K562 (cell line): ENCODE measurements around the gene KCNJ4. TPM values are rescaled to one million over a fixed set of nuclear protein-coding genes. Genes with fewer than 3 reads are reported as not detected.
A peak's percentile ranks its signal among the peaks of the same experiment; 100 is the strongest.

Source experiments
- CAMTA2 ChIP-seq: fragments of 250-450 bp; sonication (Bioruptor Pico); conservative IDR thresholded peaks from 2 replicates; pipeline ENCODE4 v1.5.1; 2022
- EGR1 ChIP-seq: fragments of 450-650 bp; conservative IDR thresholded peaks from 2 replicates; pipeline ENCODE4 v1.6.1; 2017; ENCODE audit warnings: mild to moderate bottlenecking
- EP400 ChIP-seq: fragments of 450-650 bp; IDR thresholded peaks from 2 replicates; pipeline ENCODE4 v1.6.1; 2017; ENCODE audit warnings: antibody characterized with exemption, mild to moderate bottlenecking, moderate library complexity
- ETV6 ChIP-seq, 3 experiments: fragments of 150-350 bp in 1 of 3; sonication (generic) in 1 of 3; formaldehyde crosslinking in 1 of 3; IDR thresholded peaks; 2 replicates each; pipeline versions ENCODE4 v1.6.1 to v1.8.0; 2014 to 2022; ENCODE audit warnings: borderline replicate concordance in 2 of 3, low read depth in 2 of 3, antibody characterized with exemption in 1 of 3, low read length in 1 of 3, mild to moderate bottlenecking in 1 of 3, missing genetic modification reagents in 1 of 3
- JUN ChIP-seq, 2 experiments: sonication (generic) in 1 of 2; formaldehyde crosslinking in 1 of 2; IDR thresholded peaks; 2 replicates each; pipeline versions ENCODE4 v1.6.1 to v1.8.0; 2012 to 2022; ENCODE audit warnings: borderline replicate concordance in 2 of 2, mild to moderate bottlenecking in 2 of 2, improper control_type of control experiment in 1 of 2, low read depth in 1 of 2, low read length in 1 of 2, missing genetic modification reagents in 1 of 2
- MAX ChIP-seq: sonication (generic); formaldehyde crosslinking; IDR thresholded peaks from 2 replicates; pipeline ENCODE4 v1.9.0; 2022; ENCODE audit warnings: mild to moderate bottlenecking, missing genetic modification reagents
- NONO ChIP-seq, 2 experiments: fragments of 200-400 bp in 1 of 2; fragments of 450-650 bp in 1 of 2; formaldehyde crosslinking in 1 of 2; IDR thresholded peaks; 2 replicates each; pipeline ENCODE4 v1.6.1; 2017; ENCODE audit warnings: low read depth in 2 of 2, mild to moderate bottlenecking in 2 of 2, moderate library complexity in 2 of 2, low read length in 1 of 2
- RFX5 ChIP-seq: IDR thresholded peaks from 2 replicates; pipeline ENCODE4 v1.6.1; 2011; ENCODE audit warnings: low read depth, mild to moderate bottlenecking, improper control_type of control experiment, low read length
- SPI1 ChIP-seq: IDR thresholded peaks from 2 replicates; pipeline ENCODE4 v1.6.1; 2011; ENCODE audit warnings: low read depth, low read length, control low read depth, borderline replicate concordance
- TAF1 ChIP-seq: IDR thresholded peaks from 2 replicates; pipeline ENCODE4 v1.6.1; 2011; ENCODE audit warnings: mild to moderate bottlenecking, low read length, moderate library complexity; ENCODE audit not compliant: insufficient read depth, control insufficient read depth, severe bottlenecking; ENCODE audit errors: extremely low read depth
- TCF7 ChIP-seq: sonication (generic); IDR thresholded peaks from 2 replicates; pipeline ENCODE4 v1.6.1; 2016; ENCODE audit warnings: antibody characterized with exemption, borderline replicate concordance
- TEAD1 ChIP-seq, 2 experiments: fragments of 450-650 bp in 1 of 2; sonication (generic) in 1 of 2; formaldehyde crosslinking; IDR thresholded peaks; 2 replicates each; pipeline versions ENCODE4 v1.4.0 to v1.8.0; 2020 to 2022; ENCODE audit warnings: mild to moderate bottlenecking in 2 of 2, missing genetic modification reagents in 1 of 2
- VEZF1 ChIP-seq: fragments of 200-800 bp; sonication (Bioruptor generic); IDR thresholded peaks from 2 replicates; pipeline ENCODE4 v1.6.1; 2017; ENCODE audit warnings: missing genetic modification characterization, missing compliant biosample characterization
- ZBTB8A ChIP-seq: fragments of 450-650 bp; IDR thresholded peaks from 2 replicates; pipeline ENCODE4 v1.6.1; 2018; ENCODE audit warnings: mild to moderate bottlenecking, moderate library complexity; ENCODE audit not compliant: partially characterized antibody
- ZNF280A ChIP-seq: fragments of 450-650 bp; IDR thresholded peaks from 2 replicates; pipeline ENCODE4 v1.6.1; 2018; ENCODE audit warnings: mild to moderate bottlenecking, low read depth; ENCODE audit not compliant: partially characterized antibody
- ZNF3 ChIP-seq: fragments of 250-450 bp; sonication (Bioruptor Pico); IDR thresholded peaks from 2 replicates; pipeline ENCODE4 v1.5.0; 2021; ENCODE audit warnings: mild to moderate bottlenecking, moderate library complexity
- ZNF584 ChIP-seq: fragments of 200-800 bp; sonication (Bioruptor generic); IDR thresholded peaks from 2 replicates; pipeline ENCODE4 v1.6.1; 2016; ENCODE audit warnings: low read depth, mild to moderate bottlenecking, missing genetic modification characterization, missing compliant biosample characterization
- polyA plus RNA-seq, 8 experiments: library from polyadenylated mRNA; depleted of rRNA in 4 of 8; stranded (reverse) in 5 of 8; unstranded in 3 of 8; fragments of >200 nt; fragmentation: Nextera tagmentation in 2 of 8; fragmentation: Illumina TruSeq in 1 of 8; extraction: Ambion mirVana in 2 of 8; extraction: Trizol in 1 of 8; gene quantifications; 2 replicates each; pipeline versions ENCODE4 v1.2.1 to v1.2.3, GENCODE V29; 2011 to 2014; ENCODE audit warnings: inconsistent platforms in 1 of 8, missing spikeins in 1 of 8
- total RNA-seq, 7 experiments: library from RNA; depleted of rRNA in 6 of 7; stranded (reverse); fragments of >200 nt in 6 of 7; fragmentation: Illumina TruSeq in 2 of 7; extraction: Trizol in 2 of 7; gene quantifications; 2 replicates each; pipeline versions ENCODE4 v1.2.1 to v1.2.3, GENCODE V29; 2011 to 2021; ENCODE audit warnings: low replicate concordance in 1 of 7
- TF ChIP-seq, protein P1 (sequence below): fragments of 450-650 bp; IDR thresholded peaks from 2 replicates; pipeline ENCODE4 v1.6.1; 2016; ENCODE audit warnings: mild to moderate bottlenecking

The KCNJ4 gene
- total and polyA plus RNA-seq, 9 of the 15 experiments (the other 6 are each of a cell fraction or from before 2014, with no cell fraction given), result 0.07 to 0.55 (median 0.09) TPM; not detected in 4

GRCh38 chr22:38467904-38468442 lies 13.0 kb upstream of the KCNJ4 start, which contains the start of gene KDELR3 (continued):
- no peak for TF ChIP-seq CAMTA2 (CRISPR knock-in tag)
- peak; percentile 30; the same call in 1 of the 2 replicates for TF ChIP-seq MAX (CRISPR knock-in tag)
- TF ChIP-seq TCF7, result no peak
- peak; percentile 76; the same call in 1 of the 2 replicates for TF ChIP-seq EP400
- no peak for TF ChIP-seq ZNF3 (CRISPR knock-in tag)
- no peak for TF ChIP-seq ZBTB8A
- TF ChIP-seq RFX5, result no peak
- 0 out of 4 replicates have a peak, but pooled peaks of 1 of the 2 experiments have one; percentile 16 for TF ChIP-seq TEAD1 (CRISPR knock-in tag; IDR thresholded peaks at IDR 0.05)
- no peak for TF ChIP-seq ZNF280A
- peak; percentile 92 for TF ChIP-seq EGR1
- peak; percentile 69 for TF ChIP-seq TAF1
- TF ChIP-seq NONO (IDR thresholded peaks at IDR 0.05; ENCODE audit: low read depth in 2 of 2, low read length in 1 of 2), result no peak
- TF ChIP-seq SPI1, result no peak
- no peak for TF ChIP-seq ZNF584 (CRISPR knock-in tag)
- no peak for TF ChIP-seq ETV6 (IDR thresholded peaks at IDR 0.05; ENCODE audit: borderline replicate concordance in 1 of 2, low read depth in 2 of 2, low read length in 1 of 2)
- TF ChIP-seq ETV6 (CRISPR knock-in tag; IDR thresholded peaks at IDR 0.05; ENCODE audit: borderline replicate concordance), result no peak
- no peak for TF ChIP-seq JUN (IDR thresholded peaks at IDR 0.05; ENCODE audit: borderline replicate concordance, low read depth, low read length)
- TF ChIP-seq JUN (CRISPR knock-in tag; IDR thresholded peaks at IDR 0.05; ENCODE audit: borderline replicate concordance), result no peak
- TF ChIP-seq VEZF1 (CRISPR knock-in tag), result peak; percentile 90
- TF ChIP-seq, protein P1, sequence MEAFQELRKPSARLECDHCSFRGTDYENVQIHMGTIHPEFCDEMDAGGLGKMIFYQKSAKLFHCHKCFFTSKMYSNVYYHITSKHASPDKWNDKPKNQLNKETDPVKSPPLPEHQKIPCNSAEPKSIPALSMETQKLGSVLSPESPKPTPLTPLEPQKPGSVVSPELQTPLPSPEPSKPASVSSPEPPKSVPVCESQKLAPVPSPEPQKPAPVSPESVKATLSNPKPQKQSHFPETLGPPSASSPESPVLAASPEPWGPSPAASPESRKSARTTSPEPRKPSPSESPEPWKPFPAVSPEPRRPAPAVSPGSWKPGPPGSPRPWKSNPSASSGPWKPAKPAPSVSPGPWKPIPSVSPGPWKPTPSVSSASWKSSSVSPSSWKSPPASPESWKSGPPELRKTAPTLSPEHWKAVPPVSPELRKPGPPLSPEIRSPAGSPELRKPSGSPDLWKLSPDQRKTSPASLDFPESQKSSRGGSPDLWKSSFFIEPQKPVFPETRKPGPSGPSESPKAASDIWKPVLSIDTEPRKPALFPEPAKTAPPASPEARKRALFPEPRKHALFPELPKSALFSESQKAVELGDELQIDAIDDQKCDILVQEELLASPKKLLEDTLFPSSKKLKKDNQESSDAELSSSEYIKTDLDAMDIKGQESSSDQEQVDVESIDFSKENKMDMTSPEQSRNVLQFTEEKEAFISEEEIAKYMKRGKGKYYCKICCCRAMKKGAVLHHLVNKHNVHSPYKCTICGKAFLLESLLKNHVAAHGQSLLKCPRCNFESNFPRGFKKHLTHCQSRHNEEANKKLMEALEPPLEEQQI, result no peak
